Endothelial cell of hepatic sinusoid (primary cell): ENCODE measurements around the gene EDA2R.

Experiments used
- in situ Hi-C: cut with HindIII; loops from 2 replicates; pipeline ENCODE4 v1.10.0; 2017; ENCODE audit warnings: low sequenced_read_pairs

EDA2R gene, protein sequence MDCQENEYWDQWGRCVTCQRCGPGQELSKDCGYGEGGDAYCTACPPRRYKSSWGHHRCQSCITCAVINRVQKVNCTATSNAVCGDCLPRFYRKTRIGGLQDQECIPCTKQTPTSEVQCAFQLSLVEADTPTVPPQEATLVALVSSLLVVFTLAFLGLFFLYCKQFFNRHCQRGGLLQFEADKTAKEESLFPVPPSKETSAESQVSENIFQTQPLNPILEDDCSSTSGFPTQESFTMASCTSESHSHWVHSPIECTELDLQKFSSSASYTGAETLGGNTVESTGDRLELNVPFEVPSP

DNA sequence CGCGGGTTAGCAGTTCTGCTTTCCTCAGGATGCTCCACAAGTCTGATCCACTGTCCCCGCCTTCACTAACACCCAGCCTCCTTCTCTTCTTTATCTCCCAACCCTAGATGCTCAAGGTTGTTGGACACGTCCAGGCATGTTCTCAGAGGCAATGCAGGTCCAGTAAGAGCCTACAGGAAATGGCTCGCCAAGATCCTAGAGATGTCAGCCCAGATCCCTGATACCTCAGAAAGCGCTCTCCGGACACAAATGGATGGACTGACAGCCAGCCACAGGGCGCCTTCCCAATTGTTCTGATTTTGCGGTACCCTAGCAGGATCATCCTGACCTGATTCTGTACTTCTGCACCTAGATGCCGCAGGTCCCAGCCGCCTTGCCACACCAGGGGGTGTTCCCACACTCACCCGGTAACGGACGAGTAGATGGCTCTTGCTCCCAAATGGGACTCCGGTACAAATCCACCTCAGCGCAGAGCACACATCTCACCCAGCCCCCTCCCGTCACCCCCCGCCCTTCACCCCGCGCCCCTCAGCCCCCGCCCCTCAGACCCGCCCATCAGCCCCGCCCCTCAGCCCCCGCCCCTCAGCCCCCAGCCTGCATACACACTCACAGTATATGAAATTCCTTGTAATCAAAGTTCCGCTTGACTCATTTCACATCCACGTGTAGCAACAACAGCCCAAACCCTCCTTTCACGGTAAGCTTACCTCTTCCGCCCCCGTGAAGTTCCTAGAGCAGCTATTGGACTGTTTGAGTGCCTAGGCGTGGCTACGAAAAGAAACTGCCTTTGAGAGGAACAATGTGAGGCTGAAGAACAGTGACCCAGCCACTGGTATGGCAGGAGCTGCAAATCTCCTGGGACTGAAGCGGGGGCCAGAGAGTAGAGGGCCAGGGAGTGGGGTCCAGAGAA is at the start of gene EDA2R:
Gene EDA2R (minus strand): TSS at position 488 of the 910 bp plus-strand sequence. CDS start 23,058 bp downstream, outside the sequence.
- in situ Hi-C loops = no loop called here

DNA sequence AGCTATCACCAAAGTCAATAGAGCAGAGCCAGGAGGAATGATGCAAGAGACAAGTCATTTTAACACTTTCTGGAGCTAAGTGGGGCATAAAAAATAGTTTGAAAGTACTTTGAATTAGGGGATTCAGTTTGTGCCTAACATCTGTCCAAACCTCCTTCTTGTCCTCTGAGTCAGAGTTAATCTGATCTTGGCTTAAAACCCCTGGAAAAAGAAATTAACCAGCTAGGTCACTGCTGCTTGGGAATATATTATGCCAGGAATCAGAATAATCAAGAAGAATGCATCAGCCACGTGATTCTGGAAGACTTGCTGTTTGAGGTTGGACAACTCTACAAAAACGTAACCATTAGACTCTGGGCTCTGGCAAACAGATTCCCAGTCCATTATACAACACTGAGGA is 45.3 kb upstream of the EDA2R start:
- in situ Hi-C loops = no loop called here

DNA sequence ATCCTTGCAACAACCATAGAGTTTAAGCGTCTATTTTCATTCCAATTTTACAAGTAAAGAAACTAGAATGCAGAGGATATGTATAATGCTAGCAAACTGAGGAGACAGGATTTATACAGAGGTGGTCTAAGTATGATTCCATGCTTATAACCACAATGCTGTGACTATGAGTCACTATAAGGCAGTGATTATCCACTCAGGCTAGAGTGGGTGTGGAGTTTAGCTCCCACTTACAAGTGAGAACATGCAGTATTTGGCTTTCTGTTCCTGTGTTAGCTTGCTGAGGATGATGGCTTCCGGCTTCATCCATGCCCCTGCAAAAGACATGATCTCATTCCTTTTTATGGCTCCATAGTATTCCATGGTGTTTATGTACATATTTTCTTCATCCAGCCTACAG is 41.6 kb upstream of the EDA2R start:
- in situ Hi-C loops = no loop called here

DNA sequence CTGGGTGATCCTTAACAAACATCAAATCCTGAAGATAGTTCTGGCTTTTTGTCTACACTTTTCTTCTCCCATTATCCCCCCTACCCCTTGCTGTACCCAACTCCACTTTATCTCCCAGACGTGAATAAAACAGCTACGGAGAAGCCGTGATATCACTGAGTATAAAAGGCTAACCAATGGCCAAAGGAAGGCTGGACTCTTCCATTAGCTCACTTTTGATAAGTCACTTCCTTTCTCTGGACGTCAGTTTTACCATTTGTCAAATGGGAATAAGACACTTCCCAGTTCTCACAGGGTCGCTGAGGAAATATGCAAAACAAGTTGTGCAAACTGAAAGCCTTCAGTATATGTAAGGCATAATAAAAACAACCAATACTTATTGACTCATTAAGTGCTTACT is 38.6 kb upstream of the EDA2R start:
- in situ Hi-C loops = no loop called here

DNA sequence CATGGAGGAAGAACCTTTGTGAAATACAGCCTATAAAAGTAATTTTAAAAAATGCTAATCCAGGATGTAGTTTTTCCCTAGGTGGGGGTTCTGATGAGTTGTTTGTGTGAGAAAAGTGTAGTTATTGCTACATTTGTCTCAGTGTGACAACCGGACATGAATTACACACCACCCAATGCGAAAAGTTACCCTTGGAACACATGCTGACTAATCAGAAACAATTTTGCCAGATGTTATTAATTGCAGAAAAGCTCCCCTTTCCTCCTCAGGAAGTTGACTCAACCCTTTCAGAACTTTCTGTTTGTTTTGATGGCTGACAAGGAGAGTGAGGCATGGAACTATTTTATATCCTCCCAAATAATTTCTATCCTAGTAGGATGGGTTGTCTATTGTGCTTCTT is 38.1 kb upstream of the EDA2R start:
- in situ Hi-C loops = no loop called here

DNA sequence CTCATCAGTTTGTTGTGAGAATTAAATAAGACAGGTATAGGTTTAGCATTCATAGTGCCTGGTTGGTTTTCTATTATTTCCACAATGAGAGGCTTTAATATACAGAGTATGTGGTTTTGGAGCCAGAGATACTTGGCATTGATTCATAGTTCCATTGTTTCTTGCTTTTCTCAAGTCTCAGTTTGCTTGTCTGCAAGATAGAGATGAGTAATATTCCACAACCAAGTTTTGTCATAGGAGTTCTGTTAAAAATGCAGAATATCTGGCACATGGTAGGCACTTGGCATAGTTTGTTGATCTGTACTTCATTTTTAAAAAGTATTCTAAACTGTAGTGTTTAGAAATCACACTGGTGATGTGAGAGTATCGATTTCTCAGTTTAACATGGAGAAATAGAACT is 37.5 kb upstream of the EDA2R start:
- in situ Hi-C loops = no loop called here

DNA sequence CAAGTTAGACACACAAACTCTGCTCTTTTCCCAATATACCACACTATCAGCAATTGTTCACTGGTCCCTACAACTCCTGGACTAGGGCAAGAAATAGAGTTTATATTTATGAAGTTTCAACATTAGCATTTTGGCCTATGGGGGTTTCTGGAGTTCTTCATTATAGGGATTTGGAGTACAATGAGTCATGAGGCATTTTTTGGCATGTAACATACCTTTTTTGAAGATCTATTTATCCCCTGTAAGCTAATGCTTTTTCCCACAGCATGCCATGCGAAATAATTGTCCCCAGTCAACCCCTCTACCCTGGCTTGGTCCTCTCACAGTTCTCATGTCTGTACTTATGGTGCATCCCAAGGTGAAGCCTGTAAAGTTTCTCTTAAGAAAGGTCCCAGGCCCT is 36.7 kb upstream of the EDA2R start:
- in situ Hi-C loops = no loop called here

DNA sequence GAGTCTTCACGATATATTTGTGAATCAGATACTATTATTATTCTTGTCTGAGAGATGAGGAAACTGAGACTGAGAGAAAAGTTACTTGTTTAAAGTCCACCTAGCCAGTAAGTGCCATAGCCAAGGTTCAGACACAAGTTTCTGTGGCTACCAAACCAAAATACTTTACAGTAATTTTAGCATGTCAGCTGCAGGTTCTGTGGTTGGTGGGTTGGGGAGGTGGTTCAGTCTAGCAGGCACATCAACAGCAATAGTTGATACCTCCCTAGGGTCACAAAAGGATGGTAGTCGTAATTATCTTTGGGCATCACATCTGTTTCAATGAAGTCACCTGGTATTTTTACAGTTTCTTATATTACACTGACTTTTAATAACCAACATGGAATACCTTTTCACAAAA is 35.6 kb upstream of the EDA2R start:
- in situ Hi-C loops = loop anchor here (5.0 kb wide), 1 partner anchor 53 kb away; no protein-coding TSS in a partner anchor

DNA sequence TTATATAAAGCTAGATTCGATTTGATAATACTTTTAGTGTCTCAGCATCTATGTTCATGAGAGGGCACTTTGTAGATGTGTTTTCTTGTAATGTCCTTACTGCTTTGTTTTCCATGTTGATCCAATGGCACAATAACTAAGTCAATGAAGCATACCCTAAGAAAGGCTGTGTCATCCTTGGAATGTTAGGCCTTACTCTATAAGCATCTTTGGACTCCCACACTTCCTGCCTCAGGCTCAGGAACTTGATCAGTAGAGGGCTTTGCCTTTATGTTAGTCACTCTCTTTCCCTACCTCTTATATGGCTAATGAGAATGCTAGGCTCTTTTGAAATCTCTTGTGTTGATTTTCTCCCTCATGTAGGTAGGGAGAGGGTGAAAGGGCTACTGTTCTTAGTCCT is 33.2 kb upstream of the EDA2R start:
- in situ Hi-C loops = loop anchor here (5.0 kb wide), 1 partner anchor 55 kb away; no protein-coding TSS in a partner anchor

DNA sequence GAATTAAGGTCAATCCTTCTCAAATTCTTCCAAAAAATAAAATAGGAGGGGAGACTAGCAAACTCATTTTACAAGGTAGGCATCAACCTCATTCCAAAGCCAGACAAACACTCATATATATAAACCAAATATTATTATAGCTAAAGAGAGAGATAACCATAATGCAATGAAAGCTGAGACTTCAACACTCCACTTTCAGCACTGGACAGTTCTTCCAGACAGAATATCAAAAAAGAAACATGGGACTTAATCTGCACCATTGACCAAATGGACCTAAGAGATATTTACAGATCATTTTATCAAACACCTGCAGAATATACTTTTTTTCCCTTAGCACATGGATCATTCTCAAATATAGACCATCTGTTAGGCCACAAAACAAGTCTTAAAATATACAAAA is 15.5 kb upstream of the EDA2R start:
- in situ Hi-C loops = no loop called here

DNA sequence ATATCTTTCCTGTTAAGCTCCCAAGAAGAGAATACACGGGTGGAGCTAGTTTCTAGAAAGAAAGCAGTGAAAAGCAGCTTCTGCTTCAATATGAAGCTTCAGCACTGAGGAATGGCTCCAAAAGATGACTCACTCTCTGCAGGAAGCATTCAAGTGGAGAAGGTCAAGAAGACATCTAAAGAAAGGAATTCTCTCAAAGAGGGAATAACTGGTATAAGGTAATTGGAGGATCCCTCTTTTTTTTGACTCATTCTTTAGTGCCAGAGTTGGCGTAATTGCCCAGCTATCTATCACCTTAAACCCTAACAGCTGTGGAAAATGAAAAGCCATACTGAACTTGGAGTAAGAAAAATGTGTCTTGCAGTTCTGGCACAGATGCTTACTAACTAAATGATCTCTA is 3.5 kb downstream of the EDA2R start:
- in situ Hi-C loops = no loop called here

DNA sequence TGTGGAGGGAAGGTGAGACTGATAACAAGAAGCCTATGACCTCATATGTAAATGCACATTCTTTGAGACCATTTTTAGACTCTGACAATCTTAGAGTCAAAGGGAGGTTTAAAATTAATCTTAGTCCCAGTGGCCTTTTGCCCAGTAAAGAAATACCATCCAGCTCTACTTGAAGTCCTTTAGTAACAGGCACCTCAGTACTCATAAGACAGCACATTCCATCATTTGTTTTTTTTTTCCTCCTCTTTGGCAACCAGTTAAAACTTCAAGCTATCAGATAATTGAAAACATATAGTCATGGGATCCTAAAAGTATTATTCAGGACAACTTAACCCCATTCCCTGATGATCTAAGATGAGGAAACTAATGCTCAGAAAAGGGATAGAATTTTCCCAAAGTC is 4.6 kb downstream of the EDA2R start:
- in situ Hi-C loops = no loop called here

DNA sequence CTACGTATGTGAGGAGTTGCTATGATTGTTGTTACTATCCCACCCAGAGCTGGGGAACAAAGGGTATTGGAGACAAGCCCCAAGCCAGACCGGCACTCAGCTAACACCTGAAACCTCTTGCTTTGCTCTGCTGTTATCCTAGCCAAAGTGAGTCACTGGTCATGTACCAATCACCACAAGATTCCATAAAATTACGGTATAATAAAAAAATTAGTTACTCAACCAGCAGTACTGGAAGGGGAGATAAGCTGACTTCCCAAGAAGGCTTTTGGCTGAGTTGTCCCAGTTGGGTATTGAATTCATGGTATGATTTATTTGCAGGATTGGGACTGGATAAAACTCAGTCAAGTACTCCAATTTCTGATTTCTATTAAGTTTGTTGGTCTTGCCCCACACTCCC is 5.3 kb downstream of the EDA2R start:
- in situ Hi-C loops = no loop called here

DNA sequence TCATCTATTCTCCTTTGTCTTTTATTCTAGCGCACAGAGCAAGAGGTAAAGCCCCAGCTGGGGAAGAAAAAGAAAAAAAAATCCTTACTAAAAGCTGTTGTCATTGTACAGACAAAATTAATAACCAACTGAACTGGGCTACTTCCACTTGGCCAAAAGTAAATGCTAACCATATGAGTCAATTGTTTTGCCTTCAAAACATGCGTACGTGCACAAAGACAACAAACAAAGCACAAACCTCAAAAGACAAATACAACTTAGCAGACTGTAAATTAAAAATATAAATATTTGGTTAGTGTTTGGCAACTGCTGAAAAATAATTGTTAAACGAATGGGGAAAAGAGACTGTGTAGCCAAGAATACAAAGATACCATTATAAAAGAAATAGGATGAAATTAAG is 5.9 kb downstream of the EDA2R start:
- in situ Hi-C loops = no loop called here

DNA sequence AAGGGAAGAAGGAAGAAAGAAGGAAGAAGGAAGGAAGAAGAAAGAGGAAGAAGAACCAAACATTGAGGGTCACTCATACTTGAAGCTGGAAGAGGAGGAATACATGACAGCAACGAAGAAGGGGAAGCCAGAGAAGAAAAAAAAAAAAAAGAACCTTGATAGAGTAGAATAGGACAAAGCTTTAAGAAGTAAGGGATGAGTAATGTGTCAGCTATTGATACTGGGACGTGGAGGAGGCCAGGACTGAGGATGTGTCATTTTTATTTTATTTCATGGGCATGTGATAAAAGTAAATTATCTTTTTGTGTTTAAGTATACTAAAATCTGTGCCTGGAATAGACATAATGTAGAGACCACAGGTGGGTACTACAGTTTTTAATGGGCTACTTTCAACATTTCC is 6.4 kb downstream of the EDA2R start:
- in situ Hi-C loops = no loop called here

DNA sequence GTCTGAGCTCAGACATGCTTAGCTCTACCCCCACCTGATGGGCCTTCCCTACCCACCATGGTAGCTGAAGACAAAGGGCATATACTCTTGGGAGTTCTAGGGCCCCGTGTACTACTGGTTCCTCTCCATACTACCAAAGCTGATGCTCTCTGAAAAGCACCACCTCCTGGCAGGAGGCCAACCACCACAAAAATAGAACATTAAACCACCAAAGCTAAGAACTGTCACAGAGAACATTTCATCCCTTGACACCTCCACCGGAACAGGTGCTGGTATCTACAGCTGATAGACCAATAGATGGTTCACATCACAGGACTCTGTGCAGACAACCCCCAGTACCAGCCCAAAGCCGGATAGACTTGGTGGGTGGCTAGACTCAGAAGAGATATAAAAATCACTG is 13.4 kb downstream of the EDA2R start:
- in situ Hi-C loops = no loop called here

DNA sequence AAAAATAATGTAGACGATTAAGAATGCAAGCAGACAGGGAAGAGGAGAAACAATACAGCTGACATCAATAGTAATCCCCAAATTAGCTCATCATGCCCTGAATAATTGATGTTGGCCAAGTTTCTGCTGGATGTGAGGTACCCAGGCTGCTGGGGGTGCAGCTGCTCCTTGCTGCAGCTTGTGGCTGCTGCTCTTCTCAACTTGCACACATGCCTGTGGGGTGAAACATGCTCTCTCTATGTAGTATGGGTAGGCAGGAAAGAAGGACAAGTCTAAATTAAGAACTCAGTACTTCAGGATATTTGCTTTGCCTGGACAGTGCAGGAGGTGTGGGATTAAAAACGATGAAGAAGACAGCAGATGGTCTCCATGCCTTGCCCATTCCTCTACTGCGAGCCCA is 16.7 kb downstream of the EDA2R start:
- in situ Hi-C loops = no loop called here

DNA sequence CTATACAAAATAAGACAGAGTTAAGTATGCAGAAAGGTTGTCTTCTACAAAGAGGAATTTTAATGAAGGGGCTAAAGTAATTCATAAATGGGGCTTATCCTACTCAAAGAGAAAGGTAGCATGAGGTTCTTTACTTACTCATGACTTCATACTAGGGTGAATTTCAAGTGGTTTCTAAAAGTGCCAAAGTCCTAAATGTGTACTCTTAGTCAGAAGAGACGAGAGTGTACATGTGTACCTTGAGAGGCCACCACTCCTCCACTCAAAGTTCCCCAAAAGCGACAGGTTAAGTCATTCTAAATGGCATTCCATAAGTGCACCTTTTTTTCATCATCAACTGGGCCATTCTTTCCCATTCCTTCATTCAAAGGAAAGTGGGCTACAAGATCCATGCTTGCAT is 21.9 kb downstream of the EDA2R start:
- in situ Hi-C loops = no loop called here

DNA sequence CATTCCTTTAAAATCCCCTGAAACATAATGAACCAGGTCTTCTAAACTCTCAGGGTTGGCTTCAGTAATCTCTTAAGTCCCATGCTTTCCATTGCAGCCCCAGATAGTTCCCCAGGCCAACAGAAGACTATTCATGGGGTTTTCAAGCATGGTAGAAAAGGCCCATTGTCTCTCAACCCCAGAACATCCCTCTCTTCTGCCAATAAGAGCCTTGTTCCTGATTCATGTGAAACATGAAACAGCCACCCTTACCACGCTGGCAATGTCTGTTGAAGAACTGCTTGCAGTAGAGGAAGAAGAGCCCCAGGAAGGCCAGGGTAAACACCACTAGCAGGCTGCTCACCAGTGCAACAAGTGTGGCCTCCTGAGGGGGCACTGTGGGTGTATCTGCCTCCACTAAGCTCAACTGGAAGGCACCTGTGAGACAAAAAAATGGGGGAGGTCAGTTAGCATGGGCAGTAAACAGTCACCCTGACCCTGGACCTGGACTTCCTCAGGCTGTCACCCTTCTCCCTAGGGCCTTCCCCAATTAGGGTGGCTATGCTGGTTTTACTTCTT is 36.4 kb downstream of the EDA2R start:
- in situ Hi-C loops = no loop called here

DNA sequence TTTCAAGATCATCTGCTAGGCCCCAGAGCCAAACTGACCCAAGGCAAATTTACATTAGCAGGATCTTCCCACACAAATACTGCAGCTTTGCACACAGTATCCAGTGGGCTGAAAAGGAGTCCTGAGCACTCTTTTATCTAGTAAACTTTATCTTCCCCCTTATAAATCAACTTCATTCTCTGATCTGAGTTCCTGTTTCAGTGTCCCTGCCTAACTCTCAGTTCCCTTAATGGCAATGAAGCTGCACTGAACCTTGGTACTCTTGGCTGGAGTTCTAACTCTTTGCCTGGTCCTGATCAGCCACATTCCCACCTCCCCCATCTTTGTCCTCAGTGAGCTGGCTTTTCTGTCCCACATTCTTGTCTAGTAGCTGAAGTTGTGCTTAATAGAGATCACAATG is 37.4 kb downstream of the EDA2R start:
- in situ Hi-C loops = no loop called here

DNA sequence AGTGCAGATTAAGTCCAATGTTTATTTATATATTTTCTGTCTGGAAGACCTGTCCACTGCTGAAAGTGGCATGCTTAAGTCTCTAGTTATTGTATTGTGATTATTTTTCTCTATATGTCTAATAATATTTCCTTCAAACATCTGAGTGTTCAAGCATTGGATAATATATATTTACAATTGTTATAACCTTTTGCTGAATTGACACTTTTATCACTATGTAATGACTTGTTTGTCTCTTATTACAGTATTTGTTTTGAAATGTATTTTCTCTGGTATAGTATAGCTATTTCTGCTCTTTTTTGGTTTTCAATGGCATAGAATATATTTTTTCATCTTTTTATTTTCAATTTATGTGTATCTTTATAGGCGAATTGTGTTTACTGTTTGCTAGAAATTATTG is 59.7 kb downstream of the EDA2R start:
- in situ Hi-C loops = no loop called here

DNA sequence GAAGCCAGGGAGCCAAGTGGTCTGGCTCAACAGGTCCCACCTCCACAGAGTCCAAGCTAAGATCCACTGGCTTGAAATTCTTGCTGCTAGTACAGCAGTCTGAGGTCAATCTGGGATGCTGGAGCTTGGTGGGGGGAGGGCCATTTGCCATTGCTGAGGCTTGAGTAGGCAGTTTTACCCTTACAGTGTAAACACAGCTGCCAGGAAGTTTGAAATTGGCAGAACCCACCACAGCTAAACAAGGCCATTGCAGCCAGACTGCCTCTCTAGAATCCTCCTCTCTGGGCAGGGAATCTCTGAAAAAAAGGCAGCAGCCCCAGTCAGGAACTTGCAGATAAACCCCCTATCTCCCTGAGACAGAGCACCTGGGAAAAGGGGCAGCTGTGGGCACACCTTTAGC is 84.9 kb downstream of the EDA2R start:
- in situ Hi-C loops = no loop called here
